ENCODE measurements around the gene BROX. TPM values are rescaled to one million over a fixed set of nuclear protein-coding genes. Genes with fewer than 3 reads are reported as not detected.

The BROX gene
- polyA plus RNA-seq, 1 donor (not counting 4 experiments of a cell fraction or from before 2014, with no cell fraction given): 9.6 TPM

DNA sequence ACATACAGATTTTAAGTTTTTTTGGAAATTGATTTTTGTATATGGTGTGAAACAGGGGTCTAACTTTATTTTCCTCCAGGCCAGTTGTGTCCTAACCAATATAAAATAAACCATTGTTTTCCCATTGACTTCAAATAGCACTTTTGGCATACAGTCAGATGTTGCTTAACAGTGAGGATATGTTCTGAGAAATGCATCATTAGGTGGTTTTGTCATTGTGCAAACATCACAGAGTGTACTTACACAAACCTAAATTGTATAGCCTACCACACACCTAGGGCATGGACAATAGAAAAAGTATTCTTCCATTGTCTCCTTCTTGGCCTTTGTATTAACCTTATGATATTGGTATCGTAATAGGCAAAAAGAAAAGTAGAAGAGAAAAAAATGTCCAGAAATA lies 65.1 kb downstream of the BROX start:
- Histone ChIP-seq H3K9me1 (ENCODE audit: control insufficient read depth, extremely low read depth, insufficient read depth, low read length) (no peaks in the 10 kb centered on the region), H3K9me3 (ENCODE audit: control insufficient read depth, low read depth, low read length) (no peaks in the 10 kb centered on the region), H3K27me3 (ENCODE audit: control insufficient read depth, extremely low read depth, insufficient read depth, low read length) (no peaks in the 10 kb centered on the region), H2AFZ (ENCODE audit: control insufficient read depth, low read length) (no peak overlapping the region), H3K79me2 (ENCODE audit: control insufficient read depth, insufficient read depth, low read length) (no peaks in the 10 kb centered on the region), H3K9ac (ENCODE audit: control insufficient read depth, extremely low read depth, insufficient read depth, low read length) (no peak overlapping the region), H3K27ac (ENCODE audit: control insufficient read depth, insufficient read depth, low read length) (no peak overlapping the region), H4K20me1 (ENCODE audit: control insufficient read depth, extremely low read depth, insufficient read depth, low read length) (no peaks in the 10 kb centered on the region), H3K4me3 (ENCODE audit: control insufficient read depth in 2 of 3, extremely low read depth in 1 of 3, insufficient read depth in 2 of 3, low read depth in 1 of 3, low read length in 3 of 3) (no peak overlapping the region), H3K4me2 (ENCODE audit: control insufficient read depth, extremely low read depth, insufficient read depth, low read depth, low read length) (no peak overlapping the region), H3K4me1 (ENCODE audit: control insufficient read depth, extremely low read depth, insufficient read depth, low read length) (no peaks in the 10 kb centered on the region), H3K36me3 (ENCODE audit: control insufficient read depth in 2 of 2, extremely low read depth in 1 of 2, insufficient read depth in 2 of 2, low read length in 2 of 2) (no peaks in the 10 kb centered on the region)
- DNase-seq (ENCODE audit: low read depth, low spot score) (no peak), FAIRE-seq (no peak)
- dilution Hi-C loops (cut with MboI; ENCODE audit: extremely low pct_ligation_motif_present, low sequenced_read_pairs): loop anchor here (25.0 kb wide), 1 partner anchor 310 kb away; no protein-coding TSS in a partner anchor
- no peak for TF ChIP-seq EZH2 (IDR thresholded peaks at IDR 0.05; ENCODE audit: low read length)
- TF ChIP-seq, protein P1, sequence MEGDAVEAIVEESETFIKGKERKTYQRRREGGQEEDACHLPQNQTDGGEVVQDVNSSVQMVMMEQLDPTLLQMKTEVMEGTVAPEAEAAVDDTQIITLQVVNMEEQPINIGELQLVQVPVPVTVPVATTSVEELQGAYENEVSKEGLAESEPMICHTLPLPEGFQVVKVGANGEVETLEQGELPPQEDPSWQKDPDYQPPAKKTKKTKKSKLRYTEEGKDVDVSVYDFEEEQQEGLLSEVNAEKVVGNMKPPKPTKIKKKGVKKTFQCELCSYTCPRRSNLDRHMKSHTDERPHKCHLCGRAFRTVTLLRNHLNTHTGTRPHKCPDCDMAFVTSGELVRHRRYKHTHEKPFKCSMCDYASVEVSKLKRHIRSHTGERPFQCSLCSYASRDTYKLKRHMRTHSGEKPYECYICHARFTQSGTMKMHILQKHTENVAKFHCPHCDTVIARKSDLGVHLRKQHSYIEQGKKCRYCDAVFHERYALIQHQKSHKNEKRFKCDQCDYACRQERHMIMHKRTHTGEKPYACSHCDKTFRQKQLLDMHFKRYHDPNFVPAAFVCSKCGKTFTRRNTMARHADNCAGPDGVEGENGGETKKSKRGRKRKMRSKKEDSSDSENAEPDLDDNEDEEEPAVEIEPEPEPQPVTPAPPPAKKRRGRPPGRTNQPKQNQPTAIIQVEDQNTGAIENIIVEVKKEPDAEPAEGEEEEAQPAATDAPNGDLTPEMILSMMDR (optimal IDR thresholded peaks at IDR 0.05 in 1 of 3, IDR thresholded peaks at IDR 0.05 in 1 of 3, conservative IDR thresholded peaks at IDR 0.05 in 1 of 3; ENCODE audit: extremely low read depth in 1 of 3, insufficient read depth in 2 of 3, low read length in 3 of 3): no peak

DNA sequence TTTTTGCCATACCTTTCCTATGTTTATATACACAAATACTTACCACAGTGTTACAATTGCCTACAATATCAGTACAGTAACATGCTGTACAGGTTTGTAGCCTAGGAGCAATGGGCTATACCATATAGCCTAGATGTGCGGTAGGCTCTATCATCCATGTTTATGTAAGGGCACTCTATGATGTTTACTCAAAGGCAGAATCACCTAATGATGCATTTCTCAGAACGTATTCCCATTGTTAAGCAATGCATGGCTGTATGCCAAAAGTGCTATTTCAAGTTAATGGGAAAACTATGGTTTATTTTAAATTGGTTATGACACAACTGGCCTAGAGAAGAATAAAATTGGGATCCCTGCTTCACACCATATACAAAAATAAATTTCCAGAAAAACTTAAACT lies 65.6 kb downstream of the BROX start:
- Histone ChIP-seq H3K4me1 (ENCODE audit: control insufficient read depth, extremely low read depth, insufficient read depth, low read length) (no peaks in the 10 kb centered on the region), H4K20me1 (ENCODE audit: control insufficient read depth, extremely low read depth, insufficient read depth, low read length) (no peaks in the 10 kb centered on the region), H3K4me2 (ENCODE audit: control insufficient read depth, extremely low read depth, insufficient read depth, low read depth, low read length) (no peak overlapping the region), H3K4me3 (ENCODE audit: control insufficient read depth in 2 of 3, extremely low read depth in 1 of 3, insufficient read depth in 2 of 3, low read depth in 1 of 3, low read length in 3 of 3) (no peak overlapping the region), H3K9me1 (ENCODE audit: control insufficient read depth, extremely low read depth, insufficient read depth, low read length) (no peaks in the 10 kb centered on the region), H3K79me2 (ENCODE audit: control insufficient read depth, insufficient read depth, low read length) (no peaks in the 10 kb centered on the region), H3K36me3 (ENCODE audit: control insufficient read depth in 2 of 2, extremely low read depth in 1 of 2, insufficient read depth in 2 of 2, low read length in 2 of 2) (no peaks in the 10 kb centered on the region), H3K9me3 (ENCODE audit: control insufficient read depth, low read depth, low read length) (no peaks in the 10 kb centered on the region), H3K27me3 (ENCODE audit: control insufficient read depth, extremely low read depth, insufficient read depth, low read length) (no peaks in the 10 kb centered on the region), H2AFZ (ENCODE audit: control insufficient read depth, low read length) (no peak overlapping the region), H3K9ac (ENCODE audit: control insufficient read depth, extremely low read depth, insufficient read depth, low read length) (no peak overlapping the region), H3K27ac (ENCODE audit: control insufficient read depth, insufficient read depth, low read length) (no peak overlapping the region)
- TF ChIP-seq, protein P1 (optimal IDR thresholded peaks at IDR 0.05 in 1 of 3, IDR thresholded peaks at IDR 0.05 in 1 of 3, conservative IDR thresholded peaks at IDR 0.05 in 1 of 3; ENCODE audit: extremely low read depth in 1 of 3, insufficient read depth in 2 of 3, low read length in 3 of 3): no peak
- TF ChIP-seq EZH2 (IDR thresholded peaks at IDR 0.05; ENCODE audit: low read length): no peak
- DNase-seq (ENCODE audit: low read depth, low spot score) (no peak), FAIRE-seq (peak; percentile 46)
- dilution Hi-C loops (cut with MboI; ENCODE audit: extremely low pct_ligation_motif_present, low sequenced_read_pairs): loop anchor here (25.0 kb wide), 1 partner anchor 309 kb away; no protein-coding TSS in a partner anchor

Data from keratinocyte (primary cell).